Endothelial cell of hepatic sinusoid (primary cell): ENCODE data around the gene DDX10.

Experiments
- in situ Hi-C: cut with HindIII; loops from 2 replicates; pipeline ENCODE4 v1.10.0; 2017; ENCODE audit warnings: low sequenced_read_pairs

The DDX10 gene

GRCh38 chr11:108897071-108897481 lies 232.2 kb downstream of the DDX10 start:
- in situ Hi-C loops: no loop called here

- in situ Hi-C loops: no loop called here
These were observed 233.0 kb downstream of the DDX10 start for GRCh38 chr11:108897916-108898315.

- in situ Hi-C loops: no loop called here
These were observed 236.5 kb downstream of the DDX10 start for GRCh38 chr11:108901359-108901758.

GRCh38 chr11:108902027-108902469 lies 237.2 kb downstream of the DDX10 start:
- in situ Hi-C loops: no loop called here

- in situ Hi-C loops: no loop called here
These were observed 239.6 kb downstream of the DDX10 start for GRCh38 chr11:108904480-108904879.

GRCh38 chr11:108906329-108906728 lies 241.5 kb downstream of the DDX10 start:
- in situ Hi-C loops: no loop called here

- in situ Hi-C loops: no loop called here
These were observed 242.0 kb downstream of the DDX10 start for GRCh38 chr11:108906826-108907225.

GRCh38 chr11:108909041-108909440 lies 244.2 kb downstream of the DDX10 start:
- in situ Hi-C loops: no loop called here

- in situ Hi-C loops: no loop called here
These were observed 245.1 kb downstream of the DDX10 start for GRCh38 chr11:108909921-108910320.

GRCh38 chr11:108912581-108912980 lies 247.7 kb downstream of the DDX10 start:
- in situ Hi-C loops: no loop called here

GRCh38 chr11:108913204-108913603 lies 248.3 kb downstream of the DDX10 start:
- in situ Hi-C loops: no loop called here

- in situ Hi-C loops: no loop called here
These were observed 249.3 kb downstream of the DDX10 start for GRCh38 chr11:108914211-108914610.

GRCh38 chr11:108914981-108915380 lies 250.1 kb downstream of the DDX10 start:
- in situ Hi-C loops: no loop called here

- in situ Hi-C loops: no loop called here
These were observed 250.8 kb downstream of the DDX10 start for GRCh38 chr11:108915666-108916065.

GRCh38 chr11:108916290-108916689 lies 251.4 kb downstream of the DDX10 start:
- in situ Hi-C loops: no loop called here

- in situ Hi-C loops: no loop called here
These were observed 252.1 kb downstream of the DDX10 start for GRCh38 chr11:108916935-108917334.

GRCh38 chr11:108921211-108921610 lies 256.3 kb downstream of the DDX10 start:
- in situ Hi-C loops: no loop called here

GRCh38 chr11:108922241-108922640 lies 257.4 kb downstream of the DDX10 start:
- in situ Hi-C loops: no loop called here

- in situ Hi-C loops: no loop called here
These were observed 258.5 kb downstream of the DDX10 start for GRCh38 chr11:108923413-108923812.

- in situ Hi-C loops: no loop called here
These were observed 261.4 kb downstream of the DDX10 start for GRCh38 chr11:108926171-108926840.

- in situ Hi-C loops: no loop called here
These were observed 262.1 kb downstream of the DDX10 start for GRCh38 chr11:108926841-108927577.

- in situ Hi-C loops: no loop called here
These were observed 263.1 kb downstream of the DDX10 start for GRCh38 chr11:108927791-108928545.
